GM12801 (cell line): ENCODE results near the gene MXRA8.

ENCODE experiments used
- TF ChIP-seq, protein P1 (sequence below): IDR thresholded peaks from one replicate; pipeline ENCODE4 v1.5.1; 2011; ENCODE audit warnings: control low read depth; ENCODE audit not compliant: insufficient read length; ENCODE audit errors: extremely low read depth

Gene MXRA8

DNA sequence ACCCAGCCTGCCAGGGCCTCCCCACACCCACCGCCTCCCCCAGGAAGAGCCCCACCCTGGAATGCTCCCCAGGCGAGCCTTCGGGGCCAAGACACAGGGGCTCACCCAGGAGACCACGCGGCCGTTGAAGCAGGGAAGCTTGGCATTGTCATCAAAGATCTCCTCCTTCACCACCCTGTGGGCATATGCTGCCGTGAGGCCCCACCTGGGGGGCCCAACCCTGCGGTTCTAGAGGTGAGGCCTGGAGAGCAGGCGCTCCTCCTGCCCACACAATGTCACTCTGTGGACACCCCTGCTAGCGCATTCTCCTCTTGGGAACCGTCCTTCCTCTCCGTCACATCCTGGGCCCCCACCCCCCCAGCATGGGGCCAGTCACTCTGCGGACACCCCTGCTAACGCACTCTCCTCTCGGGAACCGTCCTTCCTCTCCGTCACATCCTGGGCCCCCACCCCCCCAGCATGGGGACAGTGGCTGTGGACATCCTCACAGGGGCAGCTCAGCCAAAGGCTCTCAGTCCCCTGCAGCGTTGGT is 15.7 kb downstream of the MXRA8 start:
- TF ChIP-seq, protein P1, sequence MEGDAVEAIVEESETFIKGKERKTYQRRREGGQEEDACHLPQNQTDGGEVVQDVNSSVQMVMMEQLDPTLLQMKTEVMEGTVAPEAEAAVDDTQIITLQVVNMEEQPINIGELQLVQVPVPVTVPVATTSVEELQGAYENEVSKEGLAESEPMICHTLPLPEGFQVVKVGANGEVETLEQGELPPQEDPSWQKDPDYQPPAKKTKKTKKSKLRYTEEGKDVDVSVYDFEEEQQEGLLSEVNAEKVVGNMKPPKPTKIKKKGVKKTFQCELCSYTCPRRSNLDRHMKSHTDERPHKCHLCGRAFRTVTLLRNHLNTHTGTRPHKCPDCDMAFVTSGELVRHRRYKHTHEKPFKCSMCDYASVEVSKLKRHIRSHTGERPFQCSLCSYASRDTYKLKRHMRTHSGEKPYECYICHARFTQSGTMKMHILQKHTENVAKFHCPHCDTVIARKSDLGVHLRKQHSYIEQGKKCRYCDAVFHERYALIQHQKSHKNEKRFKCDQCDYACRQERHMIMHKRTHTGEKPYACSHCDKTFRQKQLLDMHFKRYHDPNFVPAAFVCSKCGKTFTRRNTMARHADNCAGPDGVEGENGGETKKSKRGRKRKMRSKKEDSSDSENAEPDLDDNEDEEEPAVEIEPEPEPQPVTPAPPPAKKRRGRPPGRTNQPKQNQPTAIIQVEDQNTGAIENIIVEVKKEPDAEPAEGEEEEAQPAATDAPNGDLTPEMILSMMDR, result no peak

DNA sequence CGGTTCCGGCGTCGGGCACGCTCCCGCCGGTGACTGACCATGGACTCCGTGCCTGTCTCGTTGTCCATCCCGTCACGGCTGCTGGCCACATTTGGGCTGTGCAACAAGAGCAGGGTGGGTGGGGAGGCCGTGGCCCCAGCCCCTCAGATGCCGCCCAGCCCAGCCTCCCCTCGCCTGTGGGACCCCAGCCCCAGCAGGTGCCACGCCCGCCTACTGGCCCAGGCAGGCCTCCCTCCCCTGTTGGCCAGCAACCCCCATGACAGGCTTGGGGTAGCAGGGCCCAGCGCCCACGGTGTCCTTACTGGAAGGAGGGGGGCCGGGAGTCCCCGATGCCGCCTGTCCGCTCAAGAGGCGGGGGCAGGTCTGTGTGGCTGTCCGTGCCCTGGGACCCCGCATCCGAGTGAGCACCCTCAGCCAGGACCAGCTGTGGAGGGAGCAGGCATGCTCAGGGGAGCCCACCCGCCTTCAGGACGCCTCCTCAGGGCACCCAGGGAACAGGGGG is 16.2 kb downstream of the MXRA8 start:
- TF ChIP-seq, protein P1, result no peak

DNA sequence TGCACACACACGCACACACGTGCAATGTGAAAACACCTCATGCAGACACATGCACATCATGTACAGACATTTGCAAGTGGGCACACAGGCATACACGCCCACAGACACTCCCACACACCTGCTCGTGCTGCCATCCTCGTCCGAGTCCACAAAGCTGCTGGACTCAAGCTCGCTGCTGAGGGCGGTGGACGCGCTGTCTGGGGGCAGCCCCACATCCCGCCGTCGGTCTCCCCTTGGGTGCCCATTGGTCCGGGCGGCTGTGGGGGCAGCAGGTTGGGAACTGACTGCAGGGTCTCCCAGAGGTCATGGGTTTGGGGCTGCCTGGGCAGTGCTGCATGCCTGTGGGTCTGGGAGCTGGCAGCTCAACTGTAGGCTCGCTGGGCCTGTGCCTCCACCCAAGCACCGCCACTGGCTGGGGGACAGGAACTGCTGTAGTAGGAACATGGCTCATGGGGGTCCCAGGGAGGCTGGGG is 16.8 kb downstream of the MXRA8 start:
- TF ChIP-seq, protein P1, result no peak

DNA sequence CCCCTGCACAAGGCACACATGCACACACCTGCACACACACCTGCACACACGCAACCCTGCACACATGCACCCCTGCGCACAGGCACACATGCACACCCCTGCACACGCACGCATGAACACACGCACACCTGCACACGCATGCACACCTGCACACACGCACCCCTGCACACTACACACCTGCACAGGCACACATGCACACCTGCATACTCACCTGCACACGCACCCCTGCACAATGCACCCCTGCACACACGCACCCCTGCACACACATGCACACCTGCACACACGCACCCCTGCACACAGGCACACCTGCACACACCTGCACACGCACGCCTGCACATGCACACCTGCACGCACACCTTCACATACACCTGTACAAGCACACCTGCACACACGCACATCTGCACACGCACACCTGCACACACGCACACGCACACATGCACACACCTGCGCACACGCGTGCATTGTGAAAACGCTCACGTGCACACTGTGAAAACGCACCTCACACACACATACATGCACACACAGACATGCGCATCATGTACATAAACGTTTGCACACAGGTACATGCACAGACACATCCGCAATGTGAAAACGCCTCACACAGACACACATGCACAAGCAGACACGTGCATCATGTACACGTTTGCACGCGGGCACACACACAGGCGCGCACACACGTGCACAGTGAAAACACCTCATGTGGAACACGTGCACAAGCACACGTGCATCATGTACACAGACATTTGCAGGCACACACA is 17.4 kb downstream of the MXRA8 start:
- TF ChIP-seq, protein P1, result no peak

DNA sequence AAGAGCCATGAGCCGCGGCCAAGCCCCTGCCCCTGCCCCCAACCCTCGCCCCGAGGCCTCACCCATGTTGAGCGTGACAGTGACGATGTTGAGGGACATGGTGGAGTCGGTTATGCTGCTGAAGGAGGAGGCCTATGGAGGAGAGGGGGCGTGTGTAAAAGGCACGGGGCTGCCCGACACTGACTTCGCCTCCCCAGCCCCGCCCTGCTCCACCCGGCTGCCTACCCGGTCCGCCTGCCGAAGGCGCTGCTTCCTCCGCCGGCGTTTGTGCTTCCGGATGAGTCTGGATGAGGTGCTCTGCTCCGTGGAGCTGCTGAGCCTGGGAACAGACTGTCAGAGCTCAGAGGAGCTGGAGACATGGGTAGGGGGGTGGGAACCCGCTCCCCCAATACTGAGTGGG is 18.2 kb downstream of the MXRA8 start:
- TF ChIP-seq, protein P1, result no peak

DNA sequence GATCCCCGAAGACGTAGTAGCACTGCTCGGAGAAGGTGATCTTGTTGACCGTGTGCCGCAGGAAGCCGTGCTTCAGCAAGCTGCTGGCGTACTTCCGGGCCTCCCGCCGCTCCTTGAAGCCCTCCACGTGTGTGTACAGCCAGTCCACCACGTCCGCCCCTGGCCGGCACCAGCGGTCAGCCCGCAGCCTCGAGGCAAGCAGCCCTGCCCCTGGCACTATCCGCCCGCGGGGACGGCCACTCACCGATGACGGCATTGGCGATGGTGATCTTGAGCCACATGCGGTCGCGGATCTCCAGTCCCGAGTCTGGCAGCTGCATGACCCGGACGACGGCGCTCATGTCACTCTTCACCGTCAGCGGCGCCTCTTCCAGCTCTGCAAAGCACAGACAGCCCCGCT is 20.1 kb downstream of the MXRA8 start:
- TF ChIP-seq, protein P1, result no peak

DNA sequence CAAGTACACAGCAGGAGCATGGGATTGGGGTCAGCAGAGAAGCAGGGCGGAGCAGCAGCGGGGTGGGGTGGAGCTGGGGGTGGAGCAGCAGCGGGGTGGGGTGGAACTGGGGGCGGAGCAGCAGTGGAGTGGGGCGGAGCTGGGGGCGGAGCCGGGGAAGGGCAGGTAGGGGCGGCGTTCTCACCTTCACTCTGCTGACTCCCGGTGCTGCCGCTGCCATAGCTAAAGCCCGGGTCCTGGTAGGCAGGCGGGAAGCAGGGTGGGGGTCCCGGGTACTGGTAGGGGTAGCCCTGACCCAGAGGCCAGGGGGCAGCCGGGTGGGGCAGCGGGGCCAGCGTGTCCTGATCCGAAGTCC is 20.6 kb downstream of the MXRA8 start:
- TF ChIP-seq, protein P1, result no peak
